Naive thymus-derived CD4-positive, alpha-beta T cell (primary cell): ENCODE measurements around the gene PTPRN2. TPM values are rescaled to one million over a fixed set of nuclear protein-coding genes. Genes with fewer than 3 reads are reported as not detected.
"Not testable (repeated sequence)": the region's sequence is repeated elsewhere in the genome, so short reads cannot be mapped to it uniquely, and the experiment has no call there.

Experiments
- ATAC-seq: fragments of 150-1000 bp; cut with Tn5 transposase; 2 replicates; pipeline ENCODE4 v1.10.0; 2021; ENCODE audit warnings: mild to moderate bottlenecking, moderate library complexity
- CTCF ChIA-PET: fragments of 350-600 bp; sonication (Branson Sonifier 250); formaldehyde crosslinking; loops from one replicate; lab custom pipeline; 2021; ENCODE audit warnings: antibody characterized with exemption; lab: Charles Lee
- POLR2A ChIA-PET: fragments of 350-600 bp; sonication (Branson Sonifier 250); formaldehyde crosslinking; loops from one replicate; lab custom pipeline; 2021; ENCODE audit warnings: antibody characterized with exemption, inconsistent platforms; lab: Charles Lee
- DNase-seq, 9 donors: peaks; one replicate each; pipeline versions ENCODE4 v3.0.0 to v3.0.0-alpha.2; 2020 to 2022; ENCODE audit warnings: mixed read lengths in 1 of 9
- H3K27ac ChIP-seq: one replicate; pipeline ENCODE4 v1.7.0; 2013; ENCODE audit warnings: mild to moderate bottlenecking, low read depth, low read length, moderate library complexity
- H3K27me3 ChIP-seq, 2 donors: one replicate each; pipeline ENCODE4 v1.7.0; 2013; ENCODE audit warnings: low read length in 2 of 2, mild to moderate bottlenecking in 2 of 2, moderate library complexity in 2 of 2; ENCODE audit not compliant: control insufficient read depth in 2 of 2, insufficient read depth in 2 of 2
- H3K36me3 ChIP-seq, 3 experiments: 1 replicate in 2 of 3; 2 replicates in 1 of 3; pipeline ENCODE4 v1.7.0; 2013; ENCODE audit warnings: low read length in 3 of 3, mild to moderate bottlenecking in 3 of 3, moderate library complexity in 1 of 3; ENCODE audit not compliant: insufficient read depth in 3 of 3, control insufficient read depth in 2 of 3
- H3K4me1 ChIP-seq, 2 donors: one replicate each; pipeline ENCODE4 v1.7.0; 2013; ENCODE audit warnings: low read length in 2 of 2, mild to moderate bottlenecking in 2 of 2, moderate library complexity in 1 of 2; ENCODE audit not compliant: control insufficient read depth in 2 of 2, insufficient read depth in 2 of 2
- H3K4me3 ChIP-seq: 2 replicates; pipeline ENCODE4 v1.7.0; 2013; ENCODE audit warnings: mild to moderate bottlenecking, low read length
- H3K9me3 ChIP-seq, 3 experiments: 1 replicate in 2 of 3; 2 replicates in 1 of 3; pipeline ENCODE4 v1.7.0; 2013; ENCODE audit warnings: low read length in 3 of 3; ENCODE audit not compliant: control insufficient read depth in 2 of 3
- H3K27ac Mint-ChIP-seq, 9 donors: one replicate each; pipeline ENCODE4 v1.8.0; 2020 to 2022; ENCODE audit warnings: mixed read lengths in 9 of 9, mild to moderate bottlenecking in 8 of 9, moderate library complexity in 5 of 9, inconsistent platforms in 2 of 9
- H3K27me3 Mint-ChIP-seq, 5 donors: one replicate each; pipeline ENCODE4 v1.8.0; 2021 to 2022; ENCODE audit warnings: mixed read lengths in 5 of 5, mild to moderate bottlenecking in 1 of 5
- H3K36me3 Mint-ChIP-seq, 5 donors: one replicate each; pipeline ENCODE4 v1.8.0; 2020 to 2022; ENCODE audit warnings: mixed read lengths in 5 of 5, mild to moderate bottlenecking in 3 of 5, inconsistent platforms in 1 of 5
- H3K4me1 Mint-ChIP-seq, 7 donors: one replicate each; pipeline ENCODE4 v1.8.0; 2020 to 2022; ENCODE audit warnings: mixed read lengths in 7 of 7, mild to moderate bottlenecking in 3 of 7, inconsistent platforms in 1 of 7
- H3K4me3 Mint-ChIP-seq, 10 donors: one replicate each; pipeline ENCODE4 v1.8.0; 2020 to 2022; ENCODE audit warnings: mild to moderate bottlenecking in 10 of 10, mixed read lengths in 10 of 10, moderate library complexity in 6 of 10, inconsistent platforms in 2 of 10
- H3K9me3 Mint-ChIP-seq, 11 donors: one replicate each; pipeline ENCODE4 v1.8.0; 2020 to 2022; ENCODE audit warnings: mixed read lengths in 11 of 11, mild to moderate bottlenecking in 4 of 11, inconsistent platforms in 1 of 11, moderate library complexity in 1 of 11
- intact Hi-C, 2 donors: fragments of 100-400 bp; cut with micrococcal nuclease; formaldehyde crosslinking; loops; one replicate each; pipeline ENCODE4 v1.15.1; 2023
- polyA plus RNA-seq, 2 donors: library from polyadenylated mRNA; unstranded; fragments of 300-500 nt; fragmentation: Illumina TruSeq; gene quantifications; one replicate each; pipeline ENCODE4 v1.2.3, GENCODE V29; 2021
- total RNA-seq, 6 experiments: library from RNA in 5 of 6; stranded (reverse) in 5 of 6; gene quantifications; 1 replicate in 5 of 6; 2 replicates in 1 of 6; pipeline ENCODE4 v1.2.3 and lab custom pipeline; 2021 to 2026

Gene PTPRN2
- total and polyA plus RNA-seq, 7 experiments from 2014 or later: 0.58 to 2.3 (median 1.4) TPM

DNA sequence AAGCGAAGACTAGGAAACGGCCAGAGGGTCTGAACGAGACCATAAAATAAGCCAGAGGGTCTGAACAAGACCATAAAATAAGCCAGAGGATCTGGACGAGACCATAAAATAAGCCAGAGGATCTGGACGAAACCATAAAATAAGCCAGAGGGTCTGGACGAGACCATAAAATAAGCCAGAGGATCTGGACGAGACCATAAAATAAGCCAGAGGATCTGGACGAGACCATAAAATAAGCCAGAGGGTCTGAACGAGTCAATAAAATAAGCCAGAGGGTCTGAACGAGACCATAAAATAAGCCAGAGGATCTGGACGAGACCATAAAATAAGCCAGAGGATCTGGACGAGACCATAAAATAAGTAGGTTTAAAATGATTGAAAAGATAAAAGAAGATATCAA lies 692.5 kb downstream of the PTPRN2 start:
- peaks cover 0 to 13% of the 10 kb centered on the region in 2 donors for H3K4me1 ChIP-seq
- H3K27me3 ChIP-seq, ATAC-seq, H3K36me3 Mint-ChIP-seq, H3K4me3 Mint-ChIP-seq, H3K27ac ChIP-seq, H3K27ac Mint-ChIP-seq, CTCF ChIA-PET, DNase-seq, H3K4me3 ChIP-seq, H3K27me3 Mint-ChIP-seq, POLR2A ChIA-PET, intact Hi-C loops, H3K9me3 Mint-ChIP-seq, H3K9me3 ChIP-seq, H3K36me3 ChIP-seq: not testable (repeated sequence)
- peaks cover 5 to 27% (median 16%) of the 10 kb centered on the region in 7 donors for H3K4me1 Mint-ChIP-seq

DNA sequence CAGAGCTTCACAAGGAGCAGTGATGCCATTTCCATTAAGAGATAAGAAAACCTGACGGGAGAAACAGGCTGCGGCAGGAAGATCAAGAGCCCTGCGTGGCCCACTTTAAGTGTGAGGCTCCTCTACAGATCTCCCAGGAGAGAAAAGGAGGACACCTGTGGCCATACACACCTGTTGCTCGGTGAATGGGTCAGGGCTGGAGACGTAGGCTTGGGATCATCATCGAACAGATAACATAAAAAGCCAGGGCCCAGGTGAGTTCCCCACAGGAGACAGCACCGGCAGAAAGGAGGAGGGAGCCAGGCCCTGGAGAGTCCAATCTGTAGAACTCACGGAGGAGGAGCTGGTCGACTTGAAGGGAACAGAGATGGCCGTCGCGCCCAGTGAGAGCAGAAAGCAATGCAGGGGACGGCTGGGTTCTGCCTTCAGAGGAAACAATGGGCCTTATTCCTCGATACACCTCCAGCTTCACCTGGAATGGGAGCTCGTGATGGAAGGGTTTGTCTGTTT lies 694.0 kb downstream of the PTPRN2 start:
- H3K36me3 Mint-ChIP-seq: no peaks in the 10 kb centered on the region

DNA sequence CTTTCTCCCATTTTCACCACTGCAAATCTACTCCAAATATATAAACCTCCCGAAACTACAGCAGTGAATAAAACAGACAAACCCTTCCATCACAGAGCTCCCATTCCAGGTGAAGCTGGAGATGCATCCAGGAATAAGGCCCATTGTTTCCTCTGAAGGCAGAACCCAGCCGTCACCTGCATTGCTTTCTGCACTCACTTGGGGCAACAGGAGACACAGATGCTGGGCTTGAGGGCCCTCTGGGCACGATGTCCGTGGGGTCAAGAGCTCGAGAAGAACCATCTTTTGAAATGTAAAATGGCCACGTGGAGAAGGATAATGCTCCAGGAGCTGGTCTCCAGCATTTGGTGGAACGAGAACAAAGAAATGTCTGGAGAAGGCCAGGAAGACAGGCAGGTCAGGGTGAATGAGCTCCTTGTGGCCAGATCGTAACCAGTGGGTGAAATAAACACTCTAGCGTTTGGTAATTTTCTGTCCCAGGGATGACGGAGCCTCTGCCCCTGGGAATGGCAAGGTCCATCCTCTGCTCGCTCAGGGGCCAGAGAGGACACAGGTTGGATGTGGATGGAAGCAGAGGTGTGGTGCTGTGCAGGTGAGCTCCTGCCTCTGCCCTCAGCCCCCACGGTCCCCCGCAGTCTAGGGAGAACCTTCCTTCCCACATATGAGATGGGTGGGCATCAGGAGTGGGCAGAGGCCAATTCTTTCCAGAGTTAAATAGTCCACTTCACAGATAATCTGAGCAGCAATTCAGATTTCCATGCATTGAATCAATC lies 694.7 kb downstream of the PTPRN2 start:
- H3K36me3 Mint-ChIP-seq: no peaks in the 10 kb centered on the region
- DNase-seq (no peak), ATAC-seq (no peak)
- intact Hi-C loops: no loop called here
- no peak overlapping the region for H3K27ac ChIP-seq
- ChIA-PET POLR2A (interaction anchor here (0.6 kb wide), 1 partner anchor 1240 kb away, joined by 3 read pairs; no protein-coding TSS in a partner anchor), CTCF (no interaction called here)
- H3K27me3 Mint-ChIP-seq: peaks cover 0 to 5% (median 0%) of the 10 kb centered on the region in 5 donors
- no peaks in the 10 kb centered on the region for H3K9me3 Mint-ChIP-seq
- H3K4me1 ChIP-seq: peaks cover 0 to 13% of the 10 kb centered on the region in 2 donors
- no peak overlapping the region for H3K4me3 ChIP-seq
- H3K9me3 ChIP-seq: no peaks in the 10 kb centered on the region
- no peaks in the 10 kb centered on the region for H3K27me3 ChIP-seq
- H3K4me1 Mint-ChIP-seq: peaks cover 5 to 39% (median 23%) of the 10 kb centered on the region in 7 donors
- H3K36me3 ChIP-seq: no peaks in the 10 kb centered on the region
- peak overlapping the region in 2 of 9 donors; percentile 14 to 68 for H3K27ac Mint-ChIP-seq
- H3K4me3 Mint-ChIP-seq: peak overlapping the region in 1 of 10 donors; percentile 62

More for the DNA sequence above, 694.0 kb downstream of the PTPRN2 start:
- Mint-ChIP-seq H3K27ac (peak overlapping the region in 1 of 9 donors; percentile 8), H3K4me3 (no peak overlapping the region), H3K9me3 (no peaks in the 10 kb centered on the region), H3K4me1 (peaks cover 5 to 39% (median 23%) of the 10 kb centered on the region in 7 donors), H3K27me3 (peaks cover 0 to 5% (median 0%) of the 10 kb centered on the region in 5 donors)
- POLR2A ChIA-PET: interaction anchor here (0.6 to 0.9 kb wide), 2 partner anchors 9 to 1241 kb away, joined by 3 read pairs; no protein-coding TSS in a partner anchor
- intact Hi-C loops: no loop called here
- H3K4me1 ChIP-seq: peaks cover 0 to 13% of the 10 kb centered on the region in 2 donors
- H3K4me3 ChIP-seq: no peak overlapping the region
- no peaks in the 10 kb centered on the region for H3K9me3 ChIP-seq
- ATAC-seq (no peak), DNase-seq (no peak)
- CTCF ChIA-PET: no interaction called here
- H3K36me3 ChIP-seq: no peaks in the 10 kb centered on the region
- H3K27ac ChIP-seq: no peak overlapping the region
- H3K27me3 ChIP-seq: no peaks in the 10 kb centered on the region

DNA sequence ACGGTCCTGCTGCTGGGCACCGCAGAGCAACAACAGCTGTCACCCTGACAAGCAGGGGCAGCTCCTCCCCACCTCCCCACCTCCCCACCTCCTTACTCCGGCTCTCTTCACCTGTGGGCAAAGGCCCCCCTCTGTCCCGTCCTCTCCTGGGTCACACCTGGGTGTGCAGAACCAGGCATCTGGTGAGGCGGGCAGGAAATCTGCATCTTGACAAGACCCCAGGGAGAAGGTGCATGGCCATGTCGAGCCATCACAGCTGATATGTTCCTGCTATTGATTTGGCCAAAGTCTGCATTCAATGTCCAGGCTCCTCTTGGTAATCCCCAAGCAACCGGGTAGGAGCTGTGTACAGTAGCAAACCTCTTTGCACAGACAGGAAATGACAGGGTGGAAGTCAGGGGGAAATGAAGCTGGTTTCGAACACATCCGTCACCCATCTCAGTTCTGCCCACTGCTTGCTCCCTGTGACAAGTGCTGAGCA lies 696.7 kb downstream of the PTPRN2 start:
- CTCF ChIA-PET: interaction anchor here (1.0 kb wide), 1 partner anchor 398 kb away, joined by 3 read pairs; no protein-coding TSS in a partner anchor
- H3K9me3 ChIP-seq: no peaks in the 10 kb centered on the region
- H3K4me3 Mint-ChIP-seq: peak overlapping the region; percentile 10 to 74 (median 66)
- peaks cover 0 to 1% (median 0%) of the 10 kb centered on the region in 11 donors for H3K9me3 Mint-ChIP-seq
- H3K36me3 Mint-ChIP-seq: no peaks in the 10 kb centered on the region
- intact Hi-C loops: no loop called here
- DNase-seq (peak in 7 of 9 donors; percentile 27 to 58 (median 53)), ATAC-seq (peak; percentile 85)
- no peaks in the 10 kb centered on the region for H3K27me3 ChIP-seq
- H3K4me3 ChIP-seq: no peak overlapping the region
- peaks cover 5 to 46% (median 27%) of the 10 kb centered on the region in 7 donors for H3K4me1 Mint-ChIP-seq
- H3K36me3 ChIP-seq: no peaks in the 10 kb centered on the region
- peaks cover 0 to 16% of the 10 kb centered on the region in 2 donors for H3K4me1 ChIP-seq
- peak overlapping the region; percentile 1 to 94 (median 89) for H3K27ac Mint-ChIP-seq
- peaks cover 0 to 5% (median 0%) of the 10 kb centered on the region in 5 donors for H3K27me3 Mint-ChIP-seq
- POLR2A ChIA-PET: no interaction called here
- peak overlapping the region; percentile 34 for H3K27ac ChIP-seq

DNA sequence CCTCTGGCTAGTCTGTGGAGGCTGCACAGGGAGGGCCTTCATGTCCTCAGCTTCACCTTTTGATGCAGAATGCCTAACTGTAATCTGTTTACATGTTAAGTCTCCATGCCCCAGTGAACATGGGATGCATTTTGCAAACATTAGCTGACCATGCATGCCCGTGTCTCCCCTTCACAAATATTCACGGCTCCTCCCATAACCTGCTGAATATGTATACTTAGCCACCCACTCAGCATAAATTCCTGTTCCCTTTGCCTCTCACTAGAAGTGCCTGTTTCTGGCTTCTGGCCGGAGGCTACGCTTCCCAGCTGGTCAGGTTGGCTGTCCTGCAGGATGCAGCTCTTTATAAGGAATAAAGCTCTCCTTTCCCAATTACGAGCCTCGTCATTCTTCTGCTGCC lies 698.1 kb downstream of the PTPRN2 start:
- ChIA-PET POLR2A (interaction anchor here (0.6 kb wide), 1 partner anchor 288 kb away, joined by 3 read pairs; no protein-coding TSS in a partner anchor), CTCF (no interaction called here)
- ATAC-seq: no peak
- no peak overlapping the region for H3K4me3 ChIP-seq
- peaks cover 0 to 9% (median under 1%) of the 10 kb centered on the region in 3 experiments for H3K9me3 ChIP-seq
- peaks cover 0 to 4% (median 0%) of the 10 kb centered on the region in 11 donors for H3K9me3 Mint-ChIP-seq
- H3K27ac Mint-ChIP-seq: peak overlapping the region in 5 of 9 donors; percentile 31 to 89 (median 49)
- H3K36me3 ChIP-seq: no peaks in the 10 kb centered on the region
- no peak overlapping the region for H3K27ac ChIP-seq
- no peaks in the 10 kb centered on the region for H3K27me3 ChIP-seq
- intact Hi-C loops: no loop called here
- no peaks in the 10 kb centered on the region for H3K36me3 Mint-ChIP-seq
- H3K4me1 Mint-ChIP-seq: peaks cover 5 to 49% (median 27%) of the 10 kb centered on the region in 7 donors
- no peak overlapping the region for H3K4me3 Mint-ChIP-seq
- no peak for DNase-seq
- H3K4me1 ChIP-seq: peaks cover 0 to 16% of the 10 kb centered on the region in 2 donors
- H3K27me3 Mint-ChIP-seq: no peaks in the 10 kb centered on the region

DNA sequence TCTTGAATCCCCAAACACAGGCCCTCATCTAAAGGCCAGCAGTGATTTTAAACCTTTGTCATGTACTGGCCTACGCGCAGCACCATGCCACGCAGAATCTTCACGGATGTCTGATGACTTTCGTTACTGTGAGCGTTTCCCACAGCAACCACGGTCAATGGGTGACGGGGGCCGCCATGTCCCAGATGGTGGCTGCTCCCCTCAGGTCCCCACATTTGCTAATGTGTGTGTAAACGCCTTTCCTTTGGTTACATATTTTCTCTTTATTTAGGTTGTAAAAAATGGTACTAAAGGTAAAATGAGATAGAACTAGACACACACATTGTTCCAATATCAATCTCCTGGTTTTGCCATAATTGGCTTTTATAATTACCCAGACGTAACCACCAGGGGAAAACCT lies 699.0 kb downstream of the PTPRN2 start:
- Mint-ChIP-seq H3K4me3 (no peak overlapping the region), H3K27ac (peak overlapping the region in 2 of 9 donors; percentile 48 to 73), H3K27me3 (no peaks in the 10 kb centered on the region), H3K9me3 (peaks cover 0 to 4% (median 0%) of the 10 kb centered on the region in 11 donors), H3K36me3 (no peaks in the 10 kb centered on the region), H3K4me1 (peaks cover 3 to 49% (median 23%) of the 10 kb centered on the region in 7 donors)
- no peaks in the 10 kb centered on the region for H3K27me3 ChIP-seq
- ChIA-PET POLR2A (no interaction called here), CTCF (no interaction called here)
- H3K9me3 ChIP-seq: peaks cover 0 to 18% (median 8%) of the 10 kb centered on the region in 3 experiments
- intact Hi-C loops: no loop called here
- no peak for ATAC-seq
- H3K27ac ChIP-seq: no peak overlapping the region
- no peak overlapping the region for H3K4me3 ChIP-seq
- DNase-seq: no peak
- H3K36me3 ChIP-seq: no peaks in the 10 kb centered on the region
- H3K4me1 ChIP-seq: peaks cover 0 to 16% of the 10 kb centered on the region in 2 donors
